OCI-LY1 (cell line): ENCODE data around the gene SEC22C.

Source experiments
- EZH2 ChIP-seq: fragments of 200-600 bp; sonication (generic), shearing (Covaris generic); IDR thresholded peaks from 2 replicates; pipeline ENCODE4 v1.8.0; 2017; ENCODE audit warnings: borderline replicate concordance, mixed run types, mild to moderate bottlenecking, antibody characterized with exemption, low read length, moderate library complexity, mixed read lengths
- TF ChIP-seq, protein P1 (sequence below): fragments of 200-600 bp; sonication (generic), shearing (Covaris generic); IDR thresholded peaks from 2 replicates; pipeline ENCODE4 v1.5.1; 2017; ENCODE audit warnings: mild to moderate bottlenecking, antibody characterized with exemption, low read length, moderate library complexity, mixed read lengths

DNA sequence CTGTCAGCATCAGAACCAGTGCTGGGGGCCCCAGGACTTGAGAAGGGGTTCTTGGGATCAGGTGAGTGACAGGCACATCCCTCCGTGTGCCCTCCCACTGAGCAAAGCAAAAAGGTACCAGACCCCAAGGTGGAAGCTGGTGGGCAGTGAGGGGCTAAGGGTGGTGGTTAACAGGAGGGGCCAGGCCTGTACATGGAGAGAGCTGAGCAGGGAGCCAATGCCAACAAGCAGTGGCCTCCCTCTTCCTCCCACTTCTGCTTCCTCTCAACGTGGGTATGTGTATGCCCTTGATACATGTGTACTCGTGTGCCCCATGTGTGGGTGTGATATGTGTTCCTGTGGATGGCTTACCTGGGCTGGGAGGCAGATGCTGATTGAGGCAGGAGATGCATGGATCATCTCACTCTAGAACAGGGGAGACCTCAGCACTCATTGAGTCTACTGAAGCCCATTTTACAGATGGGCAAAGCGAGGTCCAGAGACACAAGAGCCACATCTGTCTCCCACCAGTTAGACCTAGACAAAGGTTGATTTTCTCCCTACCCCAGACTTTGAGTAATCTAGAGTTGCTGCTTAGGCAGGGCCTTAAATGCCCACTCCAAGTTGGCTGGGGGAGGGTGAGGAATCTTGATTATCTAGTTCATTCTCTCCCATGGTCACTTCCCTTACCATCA is 78.4 kb downstream of the SEC22C start:
- no peak for TF ChIP-seq EZH2
- TF ChIP-seq, protein P1, sequence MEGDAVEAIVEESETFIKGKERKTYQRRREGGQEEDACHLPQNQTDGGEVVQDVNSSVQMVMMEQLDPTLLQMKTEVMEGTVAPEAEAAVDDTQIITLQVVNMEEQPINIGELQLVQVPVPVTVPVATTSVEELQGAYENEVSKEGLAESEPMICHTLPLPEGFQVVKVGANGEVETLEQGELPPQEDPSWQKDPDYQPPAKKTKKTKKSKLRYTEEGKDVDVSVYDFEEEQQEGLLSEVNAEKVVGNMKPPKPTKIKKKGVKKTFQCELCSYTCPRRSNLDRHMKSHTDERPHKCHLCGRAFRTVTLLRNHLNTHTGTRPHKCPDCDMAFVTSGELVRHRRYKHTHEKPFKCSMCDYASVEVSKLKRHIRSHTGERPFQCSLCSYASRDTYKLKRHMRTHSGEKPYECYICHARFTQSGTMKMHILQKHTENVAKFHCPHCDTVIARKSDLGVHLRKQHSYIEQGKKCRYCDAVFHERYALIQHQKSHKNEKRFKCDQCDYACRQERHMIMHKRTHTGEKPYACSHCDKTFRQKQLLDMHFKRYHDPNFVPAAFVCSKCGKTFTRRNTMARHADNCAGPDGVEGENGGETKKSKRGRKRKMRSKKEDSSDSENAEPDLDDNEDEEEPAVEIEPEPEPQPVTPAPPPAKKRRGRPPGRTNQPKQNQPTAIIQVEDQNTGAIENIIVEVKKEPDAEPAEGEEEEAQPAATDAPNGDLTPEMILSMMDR = no peak
